ENCODE results near the gene SLC30A1.
"Not testable (repeated sequence)": the region's sequence is repeated elsewhere in the genome, so short reads cannot be mapped to it uniquely, and the experiment has no call there.

SLC30A1 gene

DNA sequence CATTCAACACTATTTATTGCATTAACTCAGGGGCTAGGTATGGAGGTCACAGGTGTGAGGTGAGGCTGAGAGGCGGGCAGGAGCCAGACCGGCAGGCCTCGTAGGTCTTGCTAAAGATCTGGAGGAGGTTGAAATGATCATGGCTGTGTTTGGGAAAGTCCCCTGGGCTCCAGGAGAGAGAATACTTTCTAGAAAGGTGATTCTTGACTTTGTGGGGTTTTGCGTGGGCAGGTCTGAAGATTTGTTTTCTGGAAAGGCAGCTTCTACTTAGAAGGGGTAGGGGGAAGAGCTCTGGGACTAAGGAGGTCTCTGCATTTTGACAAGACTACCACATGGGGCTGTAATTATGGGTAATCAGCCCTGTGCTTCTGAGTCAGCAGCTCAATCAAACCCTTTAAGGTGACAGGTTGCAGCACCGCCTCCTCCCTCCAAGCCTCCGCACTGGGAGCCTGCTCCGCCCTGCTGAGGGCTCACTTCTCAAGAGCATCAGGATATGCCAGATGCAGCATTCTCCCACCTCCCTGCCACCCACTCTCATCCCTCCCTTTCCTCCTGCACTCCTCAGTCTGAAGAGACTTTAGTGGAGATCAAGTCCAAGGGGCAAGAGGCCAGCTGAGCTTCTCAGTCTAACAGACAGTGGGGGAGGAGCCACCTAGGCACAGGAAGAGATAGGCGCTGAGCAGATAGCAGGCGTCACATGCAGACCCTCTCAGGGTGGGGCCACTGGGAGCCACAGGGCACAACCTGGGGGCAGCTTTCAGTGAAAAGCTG is 30.5 kb downstream of the SLC30A1 start:
- DNase-seq (ENCODE audit: low read depth), result no peak

DNA sequence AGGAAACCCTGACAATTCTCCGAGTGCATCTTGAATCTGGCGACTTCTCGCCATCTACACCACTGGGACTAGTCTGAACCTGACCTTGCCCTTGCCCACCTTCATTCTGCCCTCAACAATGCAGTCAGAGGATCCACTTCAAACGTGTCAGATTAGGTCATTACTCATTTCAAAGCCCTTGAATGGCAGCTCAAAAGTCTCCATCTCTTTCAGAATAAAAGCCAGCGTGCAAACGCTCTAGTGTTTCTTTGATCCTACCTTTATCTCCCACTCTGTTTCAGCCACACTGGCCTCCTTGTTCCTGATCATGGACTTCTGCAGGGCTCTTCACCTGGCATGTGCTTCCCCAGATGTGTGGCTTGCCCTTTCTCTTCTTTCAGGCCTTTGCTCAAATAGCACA is 31.3 kb downstream of the SLC30A1 start:
- DNase-seq (ENCODE audit: low read depth), result no peak

DNA sequence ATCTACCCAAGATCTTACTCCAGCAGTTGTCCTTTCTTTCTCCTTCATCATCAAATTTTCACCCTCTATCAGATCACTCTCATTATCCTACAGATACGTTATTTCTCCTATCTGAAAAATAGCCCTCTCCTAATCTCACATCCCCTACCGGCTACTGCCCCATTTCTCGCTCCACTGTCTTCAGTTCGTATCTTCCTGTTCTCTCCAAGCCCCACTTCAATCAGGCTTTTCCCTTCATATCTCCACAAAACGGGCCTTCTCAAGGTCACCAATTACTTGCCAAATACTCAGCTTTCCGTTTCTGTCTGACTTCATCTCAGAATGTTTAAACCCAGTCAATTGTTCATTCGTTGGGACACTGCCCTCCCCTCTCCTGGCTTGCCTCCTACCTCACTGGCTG is 32.4 kb downstream of the SLC30A1 start:
- DNase-seq (ENCODE audit: low read depth), result no peak

DNA sequence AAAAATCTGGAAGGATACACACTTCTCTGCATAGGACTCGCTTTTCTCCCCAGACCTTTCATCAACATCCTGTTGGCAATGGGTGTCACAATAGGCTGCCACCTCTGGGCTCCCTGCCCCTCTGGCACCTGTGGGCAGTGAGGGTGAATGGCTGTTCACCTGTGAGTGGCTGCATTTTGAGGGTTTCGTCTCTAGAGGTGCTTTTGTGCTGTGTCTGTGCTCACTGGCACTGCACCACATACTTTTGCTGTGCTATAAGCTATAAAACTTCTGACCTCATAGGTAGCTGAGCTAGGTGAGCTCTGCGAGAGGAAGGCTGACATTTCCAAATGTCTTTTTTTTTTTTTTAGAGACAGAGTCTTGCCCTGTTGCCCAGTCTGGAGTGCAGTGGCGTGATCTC is 35.9 kb downstream of the SLC30A1 start:
- DNase-seq (ENCODE audit: low read depth), result no peak

DNA sequence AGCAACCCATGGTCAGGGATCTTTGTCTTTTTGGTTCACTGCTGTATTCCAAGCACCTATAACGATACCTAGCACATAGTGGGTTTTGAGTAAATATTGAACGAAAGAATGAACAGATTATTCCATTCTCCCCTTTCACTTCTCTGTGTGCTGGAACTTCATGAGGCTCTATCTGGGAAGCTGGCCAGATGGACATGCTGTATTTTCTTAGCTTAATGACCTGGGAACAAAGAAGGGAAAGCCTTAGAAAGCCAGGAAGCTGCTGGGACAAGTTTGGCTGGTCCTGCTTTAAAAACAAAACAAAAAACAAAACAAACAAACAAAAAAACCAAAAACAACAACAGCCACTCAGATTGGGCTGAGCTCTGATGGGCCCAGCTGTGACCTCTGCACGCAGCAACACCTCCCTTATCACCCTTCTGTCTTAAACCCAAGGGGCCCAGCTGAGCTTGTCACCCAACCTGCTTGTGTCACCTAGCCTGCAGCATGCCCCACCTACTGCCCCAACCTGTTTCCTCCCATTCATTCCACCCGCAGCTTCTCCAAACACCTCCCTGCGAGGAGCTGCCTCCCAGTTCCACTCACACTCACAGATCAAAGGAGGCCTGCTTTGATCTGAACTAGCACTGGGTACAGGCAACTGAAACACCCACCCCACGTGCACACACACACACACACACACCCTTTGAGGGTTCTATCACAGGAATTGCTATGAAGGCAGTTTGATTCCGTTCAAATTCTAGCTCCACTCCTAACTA is 37.1 kb downstream of the SLC30A1 start:
- DNase-seq (ENCODE audit: low read depth), result no peak

DNA sequence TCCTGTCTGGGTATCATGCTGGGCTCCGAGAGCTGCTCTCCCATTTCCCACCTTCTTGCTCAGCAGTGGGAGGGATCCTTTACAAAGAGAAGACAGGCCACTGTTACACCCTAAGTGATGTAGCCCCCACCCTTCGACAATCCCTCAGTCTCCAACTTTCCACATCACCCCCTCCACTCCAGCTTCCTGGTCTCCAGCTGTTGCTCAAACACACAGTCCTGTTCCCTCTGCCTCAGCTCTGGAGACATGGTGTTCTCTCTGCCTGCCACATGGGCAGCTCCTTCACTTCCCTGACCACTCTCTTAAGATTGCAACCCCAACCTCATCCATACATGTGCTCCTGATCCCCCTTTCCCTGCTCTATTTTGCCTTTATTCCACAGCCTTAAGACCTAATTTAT is 37.7 kb downstream of the SLC30A1 start:
- DNase-seq (ENCODE audit: low read depth), result no peak

DNA sequence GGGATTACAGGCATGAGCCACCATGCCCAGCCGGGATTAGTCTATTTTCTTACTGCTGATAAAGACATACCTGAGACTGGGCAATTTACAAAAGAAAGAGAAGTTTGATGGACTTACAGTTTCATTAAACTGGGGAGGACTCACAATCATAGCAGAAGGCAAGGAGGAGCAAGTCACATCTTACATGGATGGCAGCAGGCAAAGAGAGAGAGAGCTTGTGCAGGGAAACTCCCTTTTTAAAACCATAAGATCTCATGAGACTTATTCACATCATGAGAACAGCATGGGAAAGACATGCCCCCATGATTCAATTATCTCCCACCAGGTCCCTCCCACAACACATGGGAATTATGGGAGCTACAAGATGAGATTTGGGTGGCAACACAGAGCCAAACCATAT is 38.1 kb downstream of the SLC30A1 start:
- DNase-seq (ENCODE audit: low read depth), result not testable (repeated sequence)

DNA sequence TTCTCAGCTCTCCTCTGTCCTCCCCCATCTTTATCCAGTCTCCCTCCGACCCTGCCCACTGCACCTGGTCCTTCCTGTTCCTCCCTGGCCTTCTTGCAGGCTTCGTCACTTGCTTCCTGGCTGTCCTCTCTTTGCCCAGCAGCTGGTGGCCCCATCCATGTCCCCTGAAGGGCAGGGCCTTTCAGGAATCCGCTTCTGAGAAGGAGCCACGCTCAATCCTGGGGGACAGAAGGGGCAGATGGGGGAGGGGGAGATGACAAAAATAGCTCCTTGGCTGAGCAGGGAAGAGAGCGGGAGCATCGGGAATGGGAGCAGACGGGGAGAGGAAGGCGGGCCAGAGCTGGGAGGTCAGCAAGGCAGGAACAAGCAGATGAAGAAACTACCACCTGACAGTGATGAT is 40.7 kb downstream of the SLC30A1 start:
- no peak for DNase-seq (ENCODE audit: low read depth)

DNA sequence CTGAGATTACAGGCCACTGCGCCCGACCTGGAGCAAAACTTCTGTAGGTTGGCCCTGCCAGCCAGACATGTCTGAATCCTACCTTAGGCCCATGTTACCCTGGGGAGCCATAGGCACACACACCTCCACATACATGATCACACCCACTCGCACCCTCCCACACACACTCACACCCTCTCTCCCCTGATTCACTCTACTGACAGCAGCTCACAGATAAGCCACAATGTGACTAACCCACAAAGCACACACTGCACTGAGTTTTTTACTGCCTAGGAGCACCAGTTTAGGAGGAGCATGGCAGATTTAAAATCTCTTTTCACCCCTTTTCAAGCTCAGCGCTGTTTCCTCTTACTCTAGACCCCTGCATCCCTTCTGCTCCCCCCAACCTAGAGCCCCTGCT is 41.7 kb downstream of the SLC30A1 start:
- no peak for DNase-seq (ENCODE audit: low read depth)

DNA sequence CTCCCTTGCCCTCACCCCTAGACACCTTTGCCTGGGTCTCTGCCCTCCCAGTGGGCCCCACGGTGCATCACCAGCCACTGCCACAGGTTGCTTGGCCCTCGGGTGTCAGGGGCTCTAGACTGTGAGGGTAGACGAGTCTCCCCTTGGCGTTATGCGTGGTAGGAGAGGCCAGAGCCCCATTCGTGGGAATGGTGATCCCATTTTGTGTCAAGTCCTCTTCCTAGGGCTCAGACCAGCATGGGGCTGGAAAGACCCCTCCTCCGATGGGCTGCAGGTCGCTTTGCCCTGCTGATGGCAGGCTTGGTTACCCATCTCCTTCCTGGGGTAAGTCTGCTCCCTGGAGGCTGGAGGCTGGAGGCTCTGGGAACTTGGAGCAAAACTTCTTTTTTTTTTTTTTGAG is 42.4 kb downstream of the SLC30A1 start:
- DNase-seq (ENCODE audit: low read depth), result no peak

DNA sequence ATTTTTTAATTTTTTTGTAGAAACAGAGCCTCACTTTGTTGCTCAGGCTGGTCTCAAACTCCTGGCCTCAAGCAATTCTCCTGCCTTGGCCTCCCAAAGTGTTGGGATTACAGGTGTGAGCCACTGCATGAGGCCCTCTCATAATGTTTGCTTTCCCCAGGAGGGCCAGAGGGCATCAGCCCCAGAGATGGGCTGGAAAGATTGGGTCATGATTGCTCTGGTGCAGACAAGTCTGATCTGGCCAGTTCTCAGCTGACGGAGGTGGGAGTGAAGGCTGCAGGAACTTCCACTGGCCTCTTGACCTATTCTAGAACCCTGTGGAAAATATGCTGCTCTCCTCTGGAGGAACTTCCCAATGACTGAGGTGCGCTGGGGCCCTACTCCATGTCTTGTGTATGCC is 43.6 kb downstream of the SLC30A1 start:
- no peak for DNase-seq (ENCODE audit: low read depth)

DNA sequence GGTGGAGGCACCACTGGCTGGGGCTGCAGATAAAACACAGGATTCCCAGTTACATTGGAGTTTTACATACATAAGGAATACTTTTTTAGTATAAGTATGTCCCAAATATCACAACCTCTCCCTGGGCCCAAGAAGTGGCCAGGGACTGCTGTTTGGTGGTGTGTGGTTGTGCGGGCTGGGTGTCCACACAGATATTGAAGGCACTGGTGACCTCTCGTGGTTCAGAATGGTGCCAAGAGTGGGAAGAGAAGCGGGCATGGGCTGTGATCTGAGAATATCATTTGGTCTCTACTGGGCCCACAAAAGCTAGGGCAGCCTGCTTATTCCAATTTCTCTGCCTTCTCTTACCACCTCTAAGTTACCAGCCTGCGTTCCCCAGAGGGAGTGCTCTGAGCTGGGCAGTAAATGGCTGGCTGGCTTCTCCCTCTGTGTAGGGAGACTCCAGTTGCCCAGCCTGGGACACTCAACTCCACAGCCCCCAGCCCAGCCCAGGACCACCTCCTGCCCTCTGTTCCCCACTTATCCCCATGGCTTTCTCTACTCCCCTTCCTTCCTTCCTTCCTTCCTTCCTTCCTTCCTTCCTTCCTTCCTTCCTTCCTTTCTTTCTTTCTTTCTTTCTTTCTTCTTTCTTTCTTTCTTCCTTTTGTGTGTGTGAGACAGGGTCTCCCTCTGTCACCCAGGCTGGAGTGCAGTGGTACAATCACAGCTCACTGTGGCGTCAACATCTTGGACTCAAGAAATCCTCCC is 44.2 kb downstream of the SLC30A1 start:
- no peak for DNase-seq (ENCODE audit: low read depth)

DNA sequence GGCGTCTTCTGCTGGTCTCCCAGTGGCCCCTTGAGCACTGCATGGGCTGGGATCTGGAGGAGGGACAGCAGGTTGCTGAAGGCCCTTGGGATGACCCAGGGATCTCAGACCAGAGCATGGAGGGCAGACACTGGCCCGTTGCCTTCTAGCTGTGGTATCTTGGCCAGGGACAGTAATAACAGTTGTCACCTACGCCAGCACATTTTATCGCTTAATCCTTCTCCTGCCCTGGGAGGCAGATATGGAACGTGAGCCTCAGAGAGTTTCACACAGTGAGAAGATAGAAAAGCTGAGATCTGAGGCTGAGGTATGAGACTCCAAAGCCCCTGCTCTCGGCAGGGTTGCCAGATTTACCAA is 46.9 kb downstream of the SLC30A1 start:
- DNase-seq (ENCODE audit: low read depth), result no peak

DNA sequence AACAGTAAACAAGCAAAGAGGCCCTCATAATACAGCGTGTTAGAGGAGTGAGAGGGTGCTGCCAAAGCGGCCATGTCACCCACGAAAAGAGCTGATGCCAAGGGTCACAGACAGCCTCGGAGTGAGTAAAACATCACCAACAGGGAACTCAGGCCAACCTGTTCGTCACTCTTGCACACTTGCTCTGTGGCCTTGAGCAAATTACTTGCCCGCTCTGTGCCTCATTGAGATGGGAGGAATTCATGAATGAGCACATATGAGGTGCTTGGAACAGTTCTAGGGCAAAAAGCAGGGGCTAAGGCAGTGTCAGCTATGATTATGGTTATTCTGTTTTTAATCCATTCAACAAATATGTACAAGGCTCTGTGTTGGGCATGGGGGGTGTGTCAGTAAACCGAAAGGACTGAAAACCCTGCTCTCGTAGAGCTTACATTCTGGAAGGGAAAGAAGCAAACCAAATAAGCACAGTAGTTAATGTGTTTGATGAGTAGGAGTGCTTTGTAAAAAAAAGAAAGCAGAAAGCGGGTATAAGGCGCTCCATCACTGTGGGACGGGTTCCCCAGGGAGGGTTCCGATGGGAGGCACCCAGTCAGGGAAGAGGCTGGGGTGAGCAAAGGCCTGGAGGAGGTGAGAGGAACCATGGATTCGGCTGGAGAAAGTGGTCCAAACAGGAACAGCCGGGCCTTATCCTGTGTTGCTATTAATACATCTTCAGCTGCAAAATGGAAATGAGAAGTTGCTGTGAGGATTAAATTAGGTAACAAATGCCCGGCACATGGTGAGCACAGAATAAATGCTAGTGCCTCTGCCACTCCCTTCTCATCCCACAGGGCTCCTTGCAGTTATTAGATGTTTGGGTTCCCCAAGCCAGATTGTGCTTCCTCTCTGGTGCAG is 47.5 kb downstream of the SLC30A1 start:
- DNase-seq (ENCODE audit: low read depth), result no peak

DNA sequence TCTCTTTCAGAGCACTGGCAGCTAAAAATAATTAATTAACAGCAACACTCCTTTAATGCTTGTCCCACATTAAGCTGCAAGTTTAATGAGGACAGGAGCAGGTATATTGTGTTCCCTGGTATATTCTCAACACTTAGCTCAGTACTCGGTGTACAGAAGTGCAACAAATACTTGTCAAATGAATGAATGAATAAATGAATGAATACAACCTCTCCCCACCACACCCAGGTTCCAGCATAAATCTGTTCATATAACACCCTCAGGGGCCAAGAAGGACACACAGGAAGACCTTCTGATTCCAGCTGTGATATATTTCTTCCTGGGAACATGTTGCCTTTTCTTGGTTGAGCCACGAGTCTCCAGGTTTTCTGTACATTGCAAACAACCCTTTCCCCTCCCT is 48.9 kb downstream of the SLC30A1 start:
- DNase-seq (ENCODE audit: low read depth), result no peak

DNA sequence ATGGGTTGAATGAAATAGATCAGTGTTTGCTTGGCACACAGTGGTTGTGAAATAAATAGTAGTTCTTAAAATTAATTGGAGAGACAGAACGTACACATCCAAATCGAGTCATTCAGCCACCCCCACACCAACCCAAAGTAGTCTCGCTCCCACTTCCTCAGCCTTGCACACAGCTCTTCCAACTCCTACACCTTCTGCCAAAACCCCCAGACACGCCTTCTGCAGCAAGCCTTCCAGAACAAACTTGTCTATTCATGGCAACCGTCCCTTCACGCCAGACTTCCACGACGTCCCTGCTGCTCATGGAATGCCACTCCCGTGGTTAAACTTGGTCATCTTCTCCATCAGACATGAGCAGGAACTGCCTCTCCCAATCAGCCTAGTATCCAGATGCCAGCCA is 49.5 kb downstream of the SLC30A1 start:
- DNase-seq (ENCODE audit: low read depth), result no peak

DNA sequence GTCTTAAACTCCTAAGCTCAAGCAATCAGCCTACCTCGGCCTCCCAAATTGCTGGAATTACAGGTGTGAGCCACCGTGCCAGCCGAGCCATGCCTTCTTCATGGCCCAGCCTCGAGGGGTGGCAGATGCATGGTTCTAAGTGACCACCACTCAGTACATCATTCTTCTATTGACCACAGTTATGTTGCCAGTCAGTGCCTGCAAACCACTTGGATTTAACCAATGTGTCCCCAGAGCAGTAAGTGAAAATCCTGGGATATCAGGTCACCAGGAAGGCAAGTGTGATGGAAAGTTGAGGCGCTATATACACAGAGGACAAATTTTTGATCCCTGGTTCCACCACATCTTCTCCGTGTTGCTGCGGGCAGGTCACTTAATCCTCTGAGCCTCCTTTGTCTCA is 50.0 kb downstream of the SLC30A1 start:
- no peak for DNase-seq (ENCODE audit: low read depth)

DNA sequence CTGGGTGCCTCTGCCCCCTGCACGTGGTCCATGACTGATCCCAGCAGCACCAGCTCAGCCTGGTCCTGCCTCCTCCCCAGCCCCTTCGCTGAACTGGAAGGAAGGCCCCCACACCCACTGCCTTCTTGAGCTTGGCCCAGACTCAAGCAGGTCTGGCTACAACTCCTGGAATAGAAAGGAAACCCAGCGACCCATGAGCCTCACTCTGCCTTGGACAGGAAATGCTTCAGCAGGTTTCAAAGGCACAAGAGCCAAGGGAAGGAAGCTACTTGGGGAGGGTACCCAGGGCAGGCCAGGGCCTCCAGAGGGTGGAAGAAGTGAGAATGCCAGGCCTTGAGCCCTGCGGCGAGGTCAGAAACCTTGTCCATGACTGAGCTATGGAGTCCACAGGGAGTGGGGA is 51.1 kb downstream of the SLC30A1 start:
- DNase-seq (ENCODE audit: low read depth), result no peak

DNA sequence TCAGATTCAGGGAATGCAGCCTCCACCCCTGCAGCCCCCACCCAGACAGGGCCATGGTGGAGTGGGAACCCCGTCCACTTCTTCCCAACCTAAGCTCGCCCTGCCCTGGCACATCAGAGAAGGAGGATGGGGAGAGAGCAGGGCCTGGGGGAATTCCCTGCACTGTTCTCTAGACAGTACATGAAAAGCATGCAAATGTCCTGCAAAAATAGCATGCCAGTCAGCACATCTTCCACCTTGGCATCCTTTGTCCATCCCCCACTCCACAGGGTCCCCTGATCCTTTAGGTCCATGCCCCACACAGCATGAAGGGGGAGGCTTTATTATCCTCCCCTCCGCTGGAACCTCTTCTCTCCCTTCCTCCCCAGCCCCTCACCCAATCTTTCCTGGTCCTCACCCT is 52.0 kb downstream of the SLC30A1 start:
- no peak for DNase-seq (ENCODE audit: low read depth)

DNA sequence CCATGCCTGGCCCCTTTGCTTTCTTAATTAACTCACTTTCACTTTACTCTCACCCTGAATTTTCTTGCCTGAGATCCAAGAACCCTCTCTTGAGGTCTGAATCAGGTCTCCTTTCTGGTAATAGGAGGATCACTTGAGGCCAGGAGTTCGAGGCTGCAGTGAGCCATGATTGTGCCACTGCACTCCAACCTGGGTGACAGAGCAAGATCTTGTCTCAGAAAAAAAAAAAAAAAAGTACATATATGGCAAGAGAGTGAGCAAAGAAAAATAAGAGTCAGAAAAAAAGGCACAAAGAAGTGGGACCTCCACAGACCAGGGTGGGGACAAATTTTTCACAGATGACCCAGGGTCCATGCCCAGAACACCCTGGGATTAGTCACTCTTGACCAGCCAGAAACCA is 52.9 kb downstream of the SLC30A1 start:
- no peak for DNase-seq (ENCODE audit: low read depth)

DNA sequence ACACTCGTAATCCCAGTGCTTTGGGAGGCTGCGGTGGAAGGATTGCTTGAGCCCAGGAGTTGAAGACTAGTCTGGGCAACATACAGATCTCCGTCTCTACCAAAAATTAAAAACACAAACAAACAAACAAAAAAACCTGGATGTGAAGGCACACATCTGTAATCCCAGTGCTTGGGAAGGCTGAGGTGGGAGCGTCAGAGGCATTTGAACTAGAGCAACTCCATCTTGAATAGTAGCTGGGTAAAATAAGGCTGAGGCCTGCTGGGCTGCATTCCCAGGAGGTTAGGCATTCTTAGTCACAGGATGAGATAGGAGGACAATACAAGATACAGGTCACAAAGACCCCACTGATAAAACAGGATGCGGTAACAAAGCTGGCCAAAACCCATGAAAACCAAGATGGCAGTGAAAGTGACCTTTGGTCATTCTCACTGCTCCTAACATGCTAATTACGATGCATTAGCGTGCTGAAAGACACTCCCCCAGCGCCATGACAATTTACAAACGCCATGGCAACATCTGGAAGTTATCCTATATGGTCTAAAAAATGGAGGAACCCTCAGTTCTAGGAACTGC is 53.8 kb downstream of the SLC30A1 start:
- DNase-seq (ENCODE audit: low read depth), result no peak

DNA sequence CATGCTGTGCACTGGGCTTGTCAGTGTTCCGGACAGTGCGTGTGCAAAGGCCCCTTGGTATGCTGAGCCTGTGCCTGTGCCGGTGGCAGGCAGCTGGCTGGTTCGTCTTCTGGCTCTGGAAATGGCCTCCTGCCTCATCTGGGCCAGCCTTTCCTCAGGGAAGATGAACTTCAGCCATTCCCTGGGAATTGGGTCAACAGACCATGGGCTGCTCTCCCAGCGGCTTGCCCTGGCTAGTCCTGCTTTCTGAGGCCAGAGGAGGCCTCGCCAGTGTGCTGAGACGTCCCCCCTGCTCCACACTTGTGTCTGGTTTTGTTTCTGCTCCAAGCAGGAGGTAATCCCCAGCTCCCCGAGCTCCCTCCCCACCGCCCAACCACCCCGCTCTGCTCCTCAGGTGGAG is 54.4 kb downstream of the SLC30A1 start:
- DNase-seq (ENCODE audit: low read depth), result no peak

All from T-helper 22 cell (primary cell).